H1 (cell line): Measurements from ENCODE around the gene MRPS17. TPM values are rescaled to one million over a fixed set of nuclear protein-coding genes. Genes with fewer than 3 reads are reported as not detected.

Experiments
- CTCF ChIA-PET: fragments of 300-600 bp; sonication (Branson Sonifier 250); formaldehyde crosslinking; loops from one replicate; lab custom pipeline; 2021; ENCODE audit not compliant: partially characterized antibody; lab: Charles Lee
- POLR2A ChIA-PET: fragments of 300-600 bp; sonication (Branson Sonifier 250); formaldehyde crosslinking; loops from one replicate; lab custom pipeline; 2021; ENCODE audit warnings: inconsistent platforms; ENCODE audit not compliant: partially characterized antibody; lab: Charles Lee
- DNase-seq, 2 experiments: peaks; one replicate each; pipeline versions ENCODE4 v3.0.0 to v3.0.0-alpha.2; 2010 to 2022; ENCODE audit warnings: low spot score in 2 of 2, low read depth in 1 of 2, mixed read lengths in 1 of 2
- FAIRE-seq: peaks from 2 replicates; lab custom pipeline; 2011; peaks lifted over from hg19 to GRCh38; lab: Jason Lieb, UNC
- H2AFZ ChIP-seq: 2 replicates; pipeline ENCODE4 v1.8.1; 2012; ENCODE audit warnings: low read length, inconsistent platforms
- H2AK5ac ChIP-seq: 2 replicates; pipeline ENCODE4 v1.6.1; 2013; ENCODE audit warnings: low read depth, low read length
- H2BK120ac ChIP-seq: replicated peaks from 2 replicates; pipeline ENCODE3; 2013; ENCODE audit warnings: low read depth, low read length, inconsistent platforms
- H2BK12ac ChIP-seq: 2 replicates; pipeline ENCODE4 v1.6.1; 2013; ENCODE audit warnings: low read depth, low read length
- H2BK15ac ChIP-seq: 2 replicates; pipeline ENCODE4 v1.6.1; 2013; ENCODE audit warnings: low read length
- H2BK20ac ChIP-seq: 2 replicates; pipeline ENCODE4 v1.6.1; 2013; ENCODE audit warnings: low read length
- H2BK5ac ChIP-seq: 2 replicates; pipeline ENCODE4 v1.6.1; 2013; ENCODE audit warnings: low read depth, low read length
- H3K14ac ChIP-seq: 2 replicates; pipeline ENCODE4 v1.6.1; 2013; ENCODE audit warnings: inconsistent platforms; ENCODE audit not compliant: insufficient read length
- H3K18ac ChIP-seq: 2 replicates; pipeline ENCODE4 v1.6.1; 2013; ENCODE audit warnings: low read length; ENCODE audit errors: extremely low read depth
- H3K23ac ChIP-seq: 2 replicates; pipeline ENCODE4 v1.6.1; 2013; ENCODE audit warnings: inconsistent platforms; ENCODE audit not compliant: insufficient read length
- H3K23me2 ChIP-seq: 2 replicates; pipeline ENCODE4 v1.6.1; 2013; ENCODE audit warnings: low read depth, low read length
- H3K27ac ChIP-seq: 2 replicates; pipeline ENCODE4 v1.6.1; 2011; ENCODE audit warnings: low read depth, low read length, inconsistent platforms
- H3K27me3 ChIP-seq, 4 experiments: replicated peaks in 1 of 4; 1 replicate in 1 of 4; 2 replicates in 3 of 4; pipeline versions ENCODE4 v1.6.1 to v1.8.1; 2011 to 2013; ENCODE audit warnings: low read length in 3 of 4, mild to moderate bottlenecking in 3 of 4, inconsistent platforms in 2 of 4, mixed read lengths in 2 of 4, moderate library complexity in 1 of 4; ENCODE audit not compliant: control insufficient read depth in 3 of 4, insufficient read depth in 3 of 4; ENCODE audit errors: extremely low read depth in 1 of 4
- H3K36me3 ChIP-seq, 4 experiments: 2 replicates each; pipeline versions ENCODE4 v1.6.1 to v1.8.1; 2011 to 2013; ENCODE audit warnings: mild to moderate bottlenecking in 4 of 4, low read length in 3 of 4, moderate library complexity in 2 of 4, control low read depth in 1 of 4, inconsistent platforms in 1 of 4; ENCODE audit not compliant: insufficient read depth in 4 of 4, control insufficient read depth in 2 of 4
- H3K4ac ChIP-seq: replicated peaks from 2 replicates; pipeline ENCODE3; 2013; ENCODE audit warnings: low read length, low read depth, mixed read lengths, inconsistent platforms; ENCODE audit not compliant: insufficient read length
- H3K4me1 ChIP-seq, 4 experiments: replicated peaks in 1 of 4; 1 replicate in 1 of 4; 2 replicates in 3 of 4; pipeline versions ENCODE4 v1.6.1 to v1.8.1; 2011 to 2013; ENCODE audit warnings: low read length in 3 of 4, inconsistent platforms in 2 of 4, mixed read lengths in 1 of 4; ENCODE audit not compliant: insufficient read depth in 4 of 4, control insufficient read depth in 3 of 4
- H3K4me2 ChIP-seq, 2 experiments: 2 replicates each; pipeline versions ENCODE4 v1.6.1 to v1.8.1; 2011 to 2013; ENCODE audit warnings: low read depth in 2 of 2, low read length in 2 of 2, control low read depth in 1 of 2, inconsistent platforms in 1 of 2, mild to moderate bottlenecking in 1 of 2; ENCODE audit not compliant: insufficient read depth in 1 of 2
- H3K4me3 ChIP-seq, 4 experiments: fragments of 200-600, 300-600 bp in 1 of 4; sonication (generic), shearing (Covaris generic), sonication (Bioruptor Twin) in 1 of 4; 2 replicates each; pipeline versions ENCODE4 v1.5.1 to v1.8.1; 2011 to 2016; ENCODE audit warnings: low read length in 4 of 4, low read depth in 3 of 4, control low read depth in 2 of 4, inconsistent platforms in 2 of 4, mild to moderate bottlenecking in 2 of 4, mixed read lengths in 1 of 4, moderate library complexity in 1 of 4; ENCODE audit not compliant: insufficient read depth in 2 of 4; ENCODE audit errors: extremely low read depth in 1 of 4
- H3K56ac ChIP-seq: replicated peaks from 2 replicates; pipeline ENCODE3; 2013; ENCODE audit warnings: low read depth, mild to moderate bottlenecking, mixed read lengths, low read length, inconsistent platforms; ENCODE audit not compliant: insufficient read length
- H3K79me1 ChIP-seq: 2 replicates; pipeline ENCODE4 v1.6.1; 2013; ENCODE audit warnings: low read depth, low read length, control low read depth
- H3K79me2 ChIP-seq, 2 experiments: 2 replicates each; pipeline versions ENCODE4 v1.6.1 to v1.8.1; 2012 to 2013; ENCODE audit warnings: low read length in 2 of 2, mild to moderate bottlenecking in 2 of 2, inconsistent platforms in 1 of 2; ENCODE audit not compliant: insufficient read depth in 2 of 2, control insufficient read depth in 1 of 2
- H3K9ac ChIP-seq, 4 experiments: replicated peaks in 1 of 4; 1 replicate in 1 of 4; 2 replicates in 3 of 4; pipeline versions ENCODE4 v1.6.1 to v1.8.1; 2011 to 2013; ENCODE audit warnings: low read depth in 3 of 4, low read length in 3 of 4, control low read depth in 2 of 4, mild to moderate bottlenecking in 2 of 4, moderate library complexity in 2 of 4, inconsistent platforms in 1 of 4; ENCODE audit errors: extremely low read depth in 1 of 4
- H3K9me3 ChIP-seq, 2 experiments: 2 replicates each; pipeline versions ENCODE4 v1.6.1 to v1.8.1; 2012 to 2013; ENCODE audit warnings: mild to moderate bottlenecking in 2 of 2, moderate library complexity in 2 of 2, control low read depth in 1 of 2, inconsistent platforms in 1 of 2, low read depth in 1 of 2, low read length in 1 of 2, mixed read lengths in 1 of 2; ENCODE audit not compliant: insufficient read depth in 2 of 2
- H4K20me1 ChIP-seq, 2 experiments: replicated peaks in 1 of 2; 2 replicates each; pipeline versions ENCODE3 to v1.8.1; 2011 to 2013; ENCODE audit warnings: inconsistent platforms in 2 of 2, low read length in 2 of 2, mild to moderate bottlenecking in 1 of 2; ENCODE audit not compliant: insufficient read depth in 2 of 2, control insufficient read depth in 1 of 2
- H4K5ac ChIP-seq: 2 replicates; pipeline ENCODE4 v1.6.1; 2013; ENCODE audit warnings: low read length, low read depth, mixed read lengths, inconsistent platforms; ENCODE audit not compliant: insufficient read length
- H4K8ac ChIP-seq: 2 replicates; pipeline ENCODE4 v1.8.0; 2013; ENCODE audit warnings: mild to moderate bottlenecking, moderate library complexity, low read length, inconsistent platforms; ENCODE audit not compliant: insufficient read depth; ENCODE audit errors: extremely low read depth
- H4K91ac ChIP-seq: replicated peaks from 2 replicates; pipeline ENCODE3; 2013; ENCODE audit warnings: low read length, mixed read lengths, inconsistent platforms; ENCODE audit not compliant: insufficient read length
- CREB1 ChIP-seq: IDR thresholded peaks from 2 replicates; pipeline ENCODE4 v1.6.1; 2012; ENCODE audit warnings: inconsistent platforms
- EP300 ChIP-seq, 2 experiments: IDR thresholded peaks; 1 replicate in 1 of 2; 2 replicates in 1 of 2; pipeline ENCODE4 v1.6.1; 2011 to 2012; ENCODE audit warnings: low read depth in 2 of 2, low read length in 2 of 2, mild to moderate bottlenecking in 2 of 2, borderline replicate concordance in 1 of 2, inconsistent platforms in 1 of 2, moderate library complexity in 1 of 2
- FOSL1 ChIP-seq: IDR thresholded peaks from 2 replicates; pipeline ENCODE4 v1.6.1; 2011; ENCODE audit warnings: mild to moderate bottlenecking, low read depth, low read length, moderate library complexity; ENCODE audit not compliant: insufficient read depth
- JUN ChIP-seq: IDR thresholded peaks from 2 replicates; pipeline ENCODE4 v1.6.1; 2011; ENCODE audit warnings: low read depth, mild to moderate bottlenecking, improper control_type of control experiment, low read length
- JUND ChIP-seq: IDR thresholded peaks from 2 replicates; pipeline ENCODE4 v1.6.1; 2011; ENCODE audit warnings: mild to moderate bottlenecking, improper control_type of control experiment, low read length
- NANOG ChIP-seq: IDR thresholded peaks from 2 replicates; pipeline ENCODE4 v1.6.1; 2011; ENCODE audit warnings: low read length, low read depth, mild to moderate bottlenecking, inconsistent platforms; ENCODE audit not compliant: insufficient read depth, poor library complexity, severe bottlenecking
- POLR2AphosphoS5 ChIP-seq: IDR thresholded peaks from 2 replicates; pipeline ENCODE4 v1.6.1; 2011; ENCODE audit warnings: low read depth, low read length
- SUZ12 ChIP-seq: fragments of 200-600 bp; sonication (generic); IDR thresholded peaks from 2 replicates; pipeline ENCODE4 v1.6.1; 2012; ENCODE audit warnings: mild to moderate bottlenecking, inconsistent platforms, low read length, moderate library complexity, mixed read lengths
- TAF1 ChIP-seq: IDR thresholded peaks from 2 replicates; pipeline ENCODE4 v1.6.1; 2011; ENCODE audit warnings: mild to moderate bottlenecking, low read depth, low read length
- WGBS, 2 experiments: shearing (Covaris generic) in 1 of 2; methylation state at CpG; one replicate each; pipeline versions ENCODE4 v1.1.6 to v1.1.7; 2013 to 2015; ENCODE audit warnings: low lambda C conversion rate in 2 of 2, mixed read lengths in 2 of 2, inconsistent platforms in 1 of 2, low coverage in 1 of 2, missing lambda C conversion rate in 1 of 2; ENCODE audit not compliant: insufficient replicate concordance in 2 of 2, insufficient coverage in 1 of 2, insufficient read length in 1 of 2; ENCODE audit errors: extremely low coverage in 1 of 2, missing lambda C conversion rate in 1 of 2; 5-methylcytosine and 5-hydroxymethylcytosine counted together
- polyA plus RNA-seq, 7 experiments: library from polyadenylated mRNA; depleted of rRNA in 3 of 7; stranded (reverse) in 5 of 7; unstranded in 2 of 7; fragments of >200 nt in 5 of 7; fragments of 200-250 nt in 2 of 7; gene quantifications; 1 replicate in 5 of 7; 2 replicates in 1 of 7; 4 replicates in 1 of 7; pipeline versions ENCODE4 v1.2.1 to v1.2.3, GENCODE V29; 2011 to 2013; ENCODE audit warnings: missing spikeins in 2 of 7, mixed read lengths in 2 of 7
- total RNA-seq: library from RNA; stranded (reverse); fragmentation: NEBNext Ultra II Directional; extraction: Animal tissue kit (Norgen Biotek cat#: 25700); gene quantifications from 2 replicates; pipeline ENCODE4 v1.2.1, GENCODE V29; 2021

Gene MRPS17
- total and polyA plus RNA-seq, 2 of the 8 experiments (the other 6 are each of a cell fraction or from before 2014, with no cell fraction given): 15.8 to 27.3 TPM

DNA sequence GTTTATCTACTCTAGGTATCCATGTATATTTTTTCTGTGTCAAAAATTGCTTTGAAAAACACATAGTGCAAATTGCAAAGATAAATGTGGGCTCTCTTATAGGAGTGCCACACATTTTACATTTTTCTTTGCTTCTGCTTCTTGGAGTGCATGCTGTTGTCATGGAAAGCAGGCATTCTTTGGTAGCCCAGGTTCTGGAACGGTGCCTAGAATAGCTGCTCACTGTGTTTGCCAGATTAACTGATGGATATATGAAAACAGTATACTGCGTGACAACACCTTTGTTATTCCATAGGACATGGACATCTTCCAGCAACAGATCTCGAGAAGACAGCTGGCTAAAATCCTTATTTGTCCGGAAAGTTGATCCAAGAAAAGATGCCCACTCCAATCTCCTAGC, 26.2 kb downstream of the MRPS17 start:
- H3K36me3 ChIP-seq: peaks cover 0 to 29% (median 13%) of the 10 kb centered on the region in 4 experiments; a peak in 7 of 8 replicates

More for the DNA sequence above, 26.2 kb downstream of the MRPS17 start:
- H2AK5ac ChIP-seq: no peak overlapping the region
- H2BK120ac ChIP-seq: no peak overlapping the region
- no peak overlapping the region for H3K9ac ChIP-seq
- no peaks in the 10 kb centered on the region for H3K27me3 ChIP-seq
- H2BK5ac ChIP-seq: no peak overlapping the region
- no peaks in the 10 kb centered on the region for H4K20me1 ChIP-seq
- H3K79me2 ChIP-seq: no peaks in the 10 kb centered on the region; a peak in 1 of 4 replicates
- no peak for FAIRE-seq
- H3K4me3 ChIP-seq: no peak overlapping the region
- no peak overlapping the region for H2AFZ ChIP-seq
- H3K18ac ChIP-seq: no peak overlapping the region
- no peak overlapping the region for H4K91ac ChIP-seq
- DNase-seq: no peak
- H3K14ac ChIP-seq: no peak overlapping the region
- H3K79me1 ChIP-seq: no peaks in the 10 kb centered on the region
- no peak overlapping the region for H2BK20ac ChIP-seq
- H3K9me3 ChIP-seq: no peaks in the 10 kb centered on the region
- H3K4ac ChIP-seq: no peak overlapping the region
- H3K56ac ChIP-seq: no peak overlapping the region
- no peak overlapping the region for H2BK15ac ChIP-seq
- WGBS, 2 experiments: 96% methylated on average over 4 of the region's 4 CpGs; no CpG with 5 or more reads in 1 of the 2 experiments
- TF ChIP-seq CREB1 (no peak), POLR2AphosphoS5 (no peak), SUZ12 (no peak), JUND (no peak), FOSL1 (no peak), JUN (no peak), NANOG (no peak), TAF1 (no peak), EP300 (IDR thresholded peaks at IDR 0.05; ENCODE audit: borderline replicate concordance in 1 of 2, low read depth in 2 of 2, low read length in 2 of 2) (no peak)
- H3K4me2 ChIP-seq: no peak overlapping the region
- CTCF ChIA-PET: interaction anchor here (0.6 to 1.0 kb wide), 3 partner anchors 11 to 86 kb away, joined by 3 read pairs; no protein-coding TSS in a partner anchor
- H4K8ac ChIP-seq: no peak overlapping the region
- H4K5ac ChIP-seq: no peak overlapping the region
- H3K27ac ChIP-seq: no peak overlapping the region
- no peaks in the 10 kb centered on the region for H3K23me2 ChIP-seq
- H3K4me1 ChIP-seq: no peaks in the 10 kb centered on the region
- POLR2A ChIA-PET: interaction anchor here (1.2 kb wide), 1 partner anchor 13 kb away, joined by 6 read pairs; no protein-coding TSS in a partner anchor
- no peak overlapping the region for H3K23ac ChIP-seq
- no peak overlapping the region for H2BK12ac ChIP-seq
